Mononuclear cell (primary cell): Measurements from ENCODE around the gene KISS1R. TPM values are rescaled to one million over a fixed set of nuclear protein-coding genes. Genes with fewer than 3 reads are reported as not detected.

Experiments
- H3K27me3 ChIP-seq: 2 replicates; pipeline ENCODE4 v1.6.0; 2011; ENCODE audit warnings: low read length, control low read depth; ENCODE audit not compliant: insufficient read depth
- H3K4me1 ChIP-seq: 2 replicates; pipeline ENCODE4 v1.5.1; 2011; ENCODE audit warnings: mild to moderate bottlenecking, low read length, control low read depth; ENCODE audit not compliant: insufficient read depth
- H3K4me3 ChIP-seq: 2 replicates; pipeline ENCODE4 v1.5.1; 2011; ENCODE audit warnings: mild to moderate bottlenecking, low read length, moderate library complexity
- H3K9me3 ChIP-seq: 2 replicates; pipeline ENCODE4 v1.5.1; 2011; ENCODE audit warnings: low read depth, mild to moderate bottlenecking, control low read depth, low read length
- total RNA-seq: library from RNA; depleted of rRNA; stranded (reverse); fragments of >200 nt; gene quantifications from one replicate; pipeline ENCODE4 v1.2.3, GENCODE V29; 2012

KISS1R gene
- total RNA-seq: 0.10 TPM

GRCh38 chr19:917323-918151 is at the start of gene KISS1R:
KISS1R (plus strand) TSS chr19:917333; CDS start chr19:917503, 170 bp downstream.
- peaks cover 34% of the 10 kb centered on the region for H3K27me3 ChIP-seq
- peaks cover 60% of the 10 kb centered on the region for H3K4me1 ChIP-seq
- no peaks in the 10 kb centered on the region for H3K9me3 ChIP-seq
- peak within 1 kb of the TSS; percentile 23 for H3K4me3 ChIP-seq

- Histone ChIP-seq H3K4me1 (peaks cover 20% of the 10 kb centered on the region), H3K9me3 (no peaks in the 10 kb centered on the region), H3K27me3 (no peaks in the 10 kb centered on the region), H3K4me3 (no peak overlapping the region)
Measured at GRCh38 chr19:867855-868457, 49.2 kb upstream of the KISS1R start.

- Histone ChIP-seq H3K27me3 (no peaks in the 10 kb centered on the region), H3K4me3 (no peak overlapping the region), H3K4me1 (peaks cover 13% of the 10 kb centered on the region), H3K9me3 (no peaks in the 10 kb centered on the region)
Measured at GRCh38 chr19:868458-869244, 48.5 kb upstream of the KISS1R start.

DNA sequence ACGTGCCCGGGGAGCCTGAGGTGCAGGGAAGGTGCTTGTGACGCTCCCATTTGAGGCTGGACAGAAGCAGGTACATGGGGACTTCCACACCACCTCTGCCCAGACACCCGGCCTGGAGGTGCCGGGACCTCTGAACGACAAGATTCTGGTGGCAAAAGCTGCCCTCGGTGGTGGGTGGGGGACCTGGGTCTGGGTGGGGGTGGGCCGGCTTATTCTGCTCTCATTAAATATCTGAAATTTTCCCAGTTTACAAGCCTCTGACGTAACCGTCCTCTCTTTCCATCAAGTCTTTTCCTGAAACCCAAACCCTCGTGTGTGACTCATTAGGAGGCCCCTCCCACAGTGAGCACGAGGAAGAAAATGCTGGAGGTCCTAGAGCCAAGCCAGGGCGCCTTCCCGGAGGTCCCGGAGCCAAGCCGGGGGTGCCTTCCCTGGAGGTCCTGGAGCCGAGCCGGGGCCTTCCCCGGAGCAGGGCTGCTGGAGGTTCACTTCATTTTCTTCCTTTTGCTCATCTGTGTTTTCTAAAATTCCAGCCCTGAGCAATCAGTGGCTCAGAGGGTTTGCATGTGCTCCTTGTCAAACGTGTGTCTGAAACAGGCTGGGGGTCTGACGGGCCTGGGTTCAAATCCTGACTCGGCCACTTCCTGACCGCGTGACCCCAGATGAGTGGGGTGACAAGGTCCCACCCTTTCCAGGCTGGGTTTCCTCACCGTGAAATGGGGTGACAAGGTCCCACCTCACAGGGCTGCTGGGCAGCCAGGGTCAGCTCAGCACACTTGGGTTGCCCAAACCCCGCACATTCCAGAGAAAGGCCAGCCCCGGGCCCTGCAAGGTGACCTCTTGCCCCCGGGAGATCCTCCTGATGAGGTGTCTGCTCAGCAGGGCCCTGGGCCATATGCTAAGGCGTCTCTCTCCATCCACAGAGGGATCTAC is 47.6 kb upstream of the KISS1R start:
- H3K4me3 ChIP-seq: no peak overlapping the region
- H3K4me1 ChIP-seq: peaks cover 6% of the 10 kb centered on the region
- no peaks in the 10 kb centered on the region for H3K9me3 ChIP-seq
- H3K27me3 ChIP-seq: no peaks in the 10 kb centered on the region

- Histone ChIP-seq H3K4me3 (no peak overlapping the region), H3K4me1 (peaks cover 6% of the 10 kb centered on the region), H3K27me3 (no peaks in the 10 kb centered on the region), H3K9me3 (no peaks in the 10 kb centered on the region)
Measured at GRCh38 chr19:870314-870713, 46.8 kb upstream of the KISS1R start.

DNA sequence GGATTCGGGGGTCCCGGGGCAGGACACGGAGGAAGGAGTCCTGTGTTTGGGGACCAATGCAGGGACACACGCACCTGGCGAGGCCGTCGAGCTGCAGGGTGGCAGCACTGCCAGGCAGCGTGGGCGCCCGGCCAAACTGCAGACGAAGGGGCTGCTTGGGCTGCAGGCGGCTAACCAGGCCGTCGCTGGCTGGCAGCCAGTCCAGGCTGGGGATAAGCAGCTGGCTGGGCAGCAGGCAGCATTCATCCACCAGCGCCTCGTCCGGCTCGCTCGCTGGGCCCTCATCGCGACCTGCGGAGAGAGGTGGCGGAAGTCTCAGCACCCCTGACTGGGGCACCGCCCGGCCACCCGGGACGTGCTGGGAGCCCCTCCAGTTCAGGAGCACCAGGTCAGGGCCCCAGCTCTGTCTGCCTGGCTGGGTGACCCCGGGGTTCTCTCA is 46.2 kb upstream of the KISS1R start:
- no peak overlapping the region for H3K4me3 ChIP-seq
- H3K9me3 ChIP-seq: no peaks in the 10 kb centered on the region
- H3K4me1 ChIP-seq: peaks cover 6% of the 10 kb centered on the region
- H3K27me3 ChIP-seq: no peaks in the 10 kb centered on the region

DNA sequence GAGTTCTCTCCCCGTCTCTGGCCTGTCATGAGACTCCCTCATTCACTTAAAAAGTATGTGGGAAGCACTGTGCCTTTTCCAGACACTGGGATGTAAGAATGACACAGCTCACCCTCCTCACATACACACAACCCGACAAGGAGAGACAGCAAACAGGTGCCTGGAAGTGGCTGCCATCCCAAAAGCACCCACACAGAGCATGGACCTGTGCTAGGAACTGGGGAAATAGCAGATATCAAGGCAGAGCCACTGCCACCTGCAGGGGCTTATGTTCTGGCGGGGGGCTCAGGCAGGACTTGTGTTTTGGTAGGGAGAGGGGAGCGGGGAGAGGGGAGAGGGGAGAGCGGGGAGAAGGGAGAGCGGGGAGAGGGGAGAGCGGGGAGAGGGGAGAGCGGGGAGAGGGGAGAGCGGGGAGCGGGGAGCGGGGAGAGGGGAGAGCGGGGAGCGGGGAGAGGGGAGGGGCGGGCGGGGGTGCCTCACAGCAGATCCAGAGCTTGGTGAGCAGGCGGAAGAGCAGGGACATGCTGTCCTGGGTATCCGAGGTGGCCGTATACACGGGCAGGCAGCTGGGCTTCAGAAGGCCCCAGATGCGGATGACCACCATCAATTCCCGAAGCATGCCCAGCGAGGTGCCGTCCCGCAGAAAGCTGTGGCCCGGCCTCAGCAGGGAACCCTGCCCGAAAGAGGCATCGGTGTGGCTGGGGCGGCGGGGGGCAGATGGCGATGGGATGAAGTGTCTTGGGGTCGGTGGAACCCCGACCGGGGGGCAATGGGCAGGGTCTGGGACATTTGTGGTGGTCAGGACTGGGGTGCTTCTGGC is 45.5 kb upstream of the KISS1R start:
- H3K27me3 ChIP-seq: no peaks in the 10 kb centered on the region
- H3K4me1 ChIP-seq: peaks cover 6% of the 10 kb centered on the region
- no peaks in the 10 kb centered on the region for H3K9me3 ChIP-seq
- no peak overlapping the region for H3K4me3 ChIP-seq

DNA sequence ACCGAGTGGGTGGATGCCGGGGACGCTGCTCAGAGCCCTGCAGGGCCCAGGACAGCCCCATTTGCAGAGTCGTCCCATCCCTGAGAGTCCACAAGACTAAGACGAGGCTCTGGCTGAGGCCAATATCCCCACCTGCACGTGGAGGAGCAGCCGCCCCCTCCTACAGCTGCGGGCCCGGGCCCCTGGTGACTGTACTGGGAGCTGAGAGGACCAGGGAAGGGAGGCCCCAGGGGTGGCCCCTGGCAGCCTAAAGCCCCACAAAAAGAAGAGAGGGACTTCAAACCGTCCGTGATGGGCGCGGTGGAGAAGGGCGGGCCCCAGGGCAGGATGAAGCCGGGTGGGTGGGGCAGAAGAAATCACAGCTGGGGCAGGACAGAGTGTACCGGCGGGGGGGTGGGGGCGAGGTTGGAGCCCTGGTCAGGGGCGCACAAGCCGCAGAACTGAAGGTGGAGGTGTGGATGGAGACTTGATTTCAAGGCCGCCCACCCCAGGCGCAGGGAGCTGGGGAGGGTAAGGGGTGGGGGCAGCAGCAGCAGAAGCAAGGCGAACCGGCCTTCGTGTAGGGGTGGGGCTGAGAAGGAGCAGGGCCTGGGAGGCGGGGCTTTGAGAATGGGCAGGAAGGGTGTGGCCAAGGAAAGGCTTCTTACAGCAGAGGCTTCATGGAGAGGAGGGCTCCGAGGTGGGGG is 44.7 kb upstream of the KISS1R start:
- H3K27me3 ChIP-seq: no peaks in the 10 kb centered on the region
- H3K9me3 ChIP-seq: no peaks in the 10 kb centered on the region
- no peak overlapping the region for H3K4me3 ChIP-seq
- peaks cover 6% of the 10 kb centered on the region for H3K4me1 ChIP-seq

GRCh38 chr19:873084-873483 is 44.0 kb upstream of the KISS1R start:
- H3K9me3 ChIP-seq: no peaks in the 10 kb centered on the region
- no peak overlapping the region for H3K4me3 ChIP-seq
- H3K4me1 ChIP-seq: peaks cover 6% of the 10 kb centered on the region
- no peaks in the 10 kb centered on the region for H3K27me3 ChIP-seq

GRCh38 chr19:873561-874041 is 43.5 kb upstream of the KISS1R start:
- Histone ChIP-seq H3K27me3 (no peaks in the 10 kb centered on the region), H3K4me1 (peaks cover 6% of the 10 kb centered on the region), H3K9me3 (no peaks in the 10 kb centered on the region), H3K4me3 (no peak overlapping the region)

GRCh38 chr19:875265-875879 is 41.8 kb upstream of the KISS1R start:
- Histone ChIP-seq H3K9me3 (no peaks in the 10 kb centered on the region), H3K4me1 (peaks cover 6% of the 10 kb centered on the region), H3K27me3 (no peaks in the 10 kb centered on the region), H3K4me3 (no peak overlapping the region)

- H3K4me1 ChIP-seq: peaks cover 6% of the 10 kb centered on the region
- no peaks in the 10 kb centered on the region for H3K9me3 ChIP-seq
- no peaks in the 10 kb centered on the region for H3K27me3 ChIP-seq
- H3K4me3 ChIP-seq: no peak overlapping the region
Measured at GRCh38 chr19:876089-876488, 41.0 kb upstream of the KISS1R start.

- H3K4me1 ChIP-seq: peaks cover 5% of the 10 kb centered on the region
- no peaks in the 10 kb centered on the region for H3K27me3 ChIP-seq
- no peak overlapping the region for H3K4me3 ChIP-seq
- H3K9me3 ChIP-seq: no peaks in the 10 kb centered on the region
Measured at GRCh38 chr19:876780-877314, 40.3 kb upstream of the KISS1R start.
